GM03348 (cell line): ENCODE measurements around the gene MAP4K4.
A peak's percentile ranks its signal among the peaks of the same experiment; 100 is the strongest.

Experiments
- DNase-seq: peaks from one replicate; pipeline ENCODE4 v3.0.0; 2012; ENCODE audit warnings: low spot score

MAP4K4 gene

DNA sequence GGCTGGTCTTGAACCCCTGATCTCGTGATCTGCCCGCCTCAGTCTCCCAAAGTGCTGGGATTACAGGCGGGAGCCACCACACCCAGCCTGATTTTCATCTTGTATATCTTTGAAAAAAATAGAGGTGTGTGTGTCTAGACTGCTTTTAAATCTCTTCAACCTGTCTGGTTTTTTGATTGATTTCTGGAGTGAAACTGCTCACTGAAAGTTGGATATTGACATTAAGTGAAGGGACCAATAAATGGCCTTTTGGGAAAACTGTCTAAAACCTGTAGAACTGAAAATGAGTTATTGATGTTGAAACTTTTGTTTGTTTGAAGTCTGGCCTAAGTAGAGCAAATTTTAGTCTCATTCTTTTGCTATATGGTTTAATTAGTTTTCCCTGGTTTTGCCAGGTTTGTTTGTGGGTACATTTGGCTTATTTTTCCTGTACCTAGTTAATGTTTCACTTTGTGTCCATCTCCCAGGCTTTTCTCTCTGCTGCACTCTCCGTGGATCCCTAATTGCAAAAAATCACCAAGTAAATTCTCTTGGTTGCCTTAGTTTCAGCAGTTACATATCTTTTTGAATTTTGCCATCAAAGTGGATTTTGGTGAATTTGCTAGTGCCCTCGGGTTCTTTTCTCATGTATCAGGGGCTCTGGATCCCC is 144.3 kb downstream of the MAP4K4 start:
- DNase-seq, result no peak

DNA sequence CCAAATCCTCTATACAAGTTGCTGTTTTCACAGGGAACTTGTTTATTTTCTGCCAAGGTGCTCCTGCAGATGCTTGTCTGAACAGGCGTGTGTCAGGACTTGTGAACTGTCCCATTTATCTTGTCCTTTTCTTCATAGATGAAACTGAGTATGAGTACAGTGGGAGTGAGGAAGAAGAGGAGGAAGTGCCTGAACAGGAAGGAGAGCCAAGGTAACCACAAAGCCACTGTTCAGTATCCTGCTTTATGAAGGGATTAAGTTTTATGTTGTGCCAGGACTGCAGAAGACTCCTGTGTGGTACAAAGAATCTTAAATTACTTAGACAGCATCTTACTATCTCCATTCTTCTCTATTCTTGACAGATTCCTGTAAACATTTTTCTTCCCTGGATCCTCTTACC is 145.0 kb downstream of the MAP4K4 start:
- DNase-seq, result no peak

DNA sequence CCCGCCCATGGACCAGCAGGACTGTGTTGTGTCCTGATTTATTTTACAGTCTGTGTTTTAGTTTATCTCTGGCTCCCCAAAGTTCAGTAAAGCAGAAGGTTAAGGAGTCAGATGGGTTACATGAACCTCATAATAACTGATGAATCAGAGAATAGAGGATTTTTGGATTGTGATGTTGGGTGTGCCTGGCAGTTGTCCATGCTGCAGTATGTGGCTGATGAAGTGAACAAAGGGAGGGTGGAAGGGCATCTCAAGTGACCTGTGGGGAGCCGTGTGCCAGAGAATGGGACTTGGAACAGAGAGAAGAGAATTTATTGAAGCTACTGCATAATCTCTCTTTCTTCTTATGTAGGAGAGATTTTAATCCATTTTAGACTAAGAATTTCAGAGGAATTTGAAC is 145.5 kb downstream of the MAP4K4 start:
- DNase-seq, result peak; percentile 54

DNA sequence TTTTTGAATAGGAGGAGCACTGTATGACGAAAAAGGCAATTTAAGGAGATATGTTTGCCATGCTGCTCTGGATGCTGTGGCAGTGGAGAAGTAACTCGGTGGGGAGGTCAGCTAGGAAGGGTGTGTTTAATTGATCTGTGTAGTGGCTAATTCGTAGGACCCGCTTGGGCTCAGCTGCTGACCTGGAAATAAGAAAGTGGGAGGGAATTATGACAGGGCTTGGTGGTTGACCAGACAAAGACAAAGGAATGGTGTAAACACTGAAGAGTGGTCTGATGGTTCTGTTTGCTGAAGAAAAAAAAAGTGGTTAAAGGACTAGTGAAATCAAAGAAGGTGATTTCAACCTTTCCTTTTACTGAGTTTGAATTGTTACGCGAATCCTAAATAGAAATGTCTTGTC is 146.0 kb downstream of the MAP4K4 start:
- DNase-seq, result no peak

DNA sequence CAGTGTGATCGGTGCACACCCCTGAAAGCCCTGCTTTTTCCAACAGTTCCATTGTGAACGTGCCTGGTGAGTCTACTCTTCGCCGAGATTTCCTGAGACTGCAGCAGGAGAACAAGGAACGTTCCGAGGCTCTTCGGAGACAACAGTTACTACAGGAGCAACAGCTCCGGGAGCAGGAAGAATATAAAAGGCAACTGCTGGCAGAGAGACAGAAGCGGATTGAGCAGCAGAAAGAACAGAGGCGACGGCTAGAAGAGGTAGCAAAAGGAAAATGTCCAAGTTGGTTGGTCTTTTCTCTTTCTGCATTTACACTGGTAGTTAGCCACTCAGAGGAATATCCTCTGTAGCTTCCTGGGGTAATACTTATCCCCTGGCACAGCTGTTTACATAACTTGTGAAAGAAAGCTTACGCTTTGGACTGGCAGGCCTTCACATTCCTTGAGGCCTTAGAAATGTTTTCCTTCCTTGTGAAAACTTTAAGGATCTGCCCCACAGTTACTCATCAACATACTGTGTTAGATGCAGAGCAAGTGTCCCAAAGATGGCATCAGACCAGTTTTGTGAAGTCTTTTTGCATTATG is 146.6 kb downstream of the MAP4K4 start:
- DNase-seq, result peak; percentile 44

DNA sequence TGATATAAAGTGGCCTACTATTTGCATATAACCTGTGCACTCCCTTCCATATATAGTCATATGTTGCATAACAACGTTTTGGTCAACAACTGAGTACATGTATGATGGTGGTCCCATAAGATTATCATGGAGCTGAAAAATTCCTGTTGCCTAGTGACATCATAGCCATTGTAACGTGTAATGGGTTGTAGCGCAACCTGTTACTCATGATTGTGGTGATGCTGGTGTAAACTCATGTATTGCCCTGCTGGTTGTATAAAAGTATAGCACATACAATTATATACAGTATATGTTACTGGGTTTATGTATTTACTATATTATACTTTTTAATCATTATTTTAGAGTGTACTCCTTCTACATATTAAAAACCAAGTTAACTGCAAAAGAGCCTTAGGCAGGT is 149.5 kb downstream of the MAP4K4 start:
- DNase-seq, result no peak

DNA sequence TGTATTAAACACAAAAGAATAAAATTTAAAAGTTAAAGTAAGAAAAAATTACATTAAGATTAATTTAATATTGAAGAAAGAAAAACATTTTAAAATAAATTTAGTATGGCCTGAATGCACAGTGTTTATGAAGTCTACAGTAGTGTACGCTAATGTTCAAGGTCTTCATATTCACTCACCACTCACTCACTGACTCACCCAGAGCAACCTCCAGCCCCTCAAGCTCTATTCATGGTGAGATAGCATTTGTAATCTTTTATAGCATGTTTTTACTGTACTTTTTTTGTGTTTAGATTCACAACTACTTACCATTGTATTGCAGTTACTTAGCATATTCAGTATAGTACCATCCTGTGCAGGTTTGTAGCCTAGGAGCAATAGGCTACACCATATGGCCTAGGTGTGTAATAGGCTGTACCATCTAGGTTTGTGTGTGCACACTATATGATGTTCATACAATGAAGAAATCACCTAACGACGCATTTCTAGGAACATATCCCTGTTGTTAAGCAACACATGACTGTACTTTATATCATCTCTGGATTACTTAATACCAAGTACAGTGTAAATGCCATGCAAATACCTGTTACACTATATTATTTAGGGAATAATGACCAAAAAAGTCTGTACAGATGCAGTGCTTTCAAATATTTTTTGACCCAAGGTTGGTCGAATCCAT is 150.3 kb downstream of the MAP4K4 start:
- no peak for DNase-seq

DNA sequence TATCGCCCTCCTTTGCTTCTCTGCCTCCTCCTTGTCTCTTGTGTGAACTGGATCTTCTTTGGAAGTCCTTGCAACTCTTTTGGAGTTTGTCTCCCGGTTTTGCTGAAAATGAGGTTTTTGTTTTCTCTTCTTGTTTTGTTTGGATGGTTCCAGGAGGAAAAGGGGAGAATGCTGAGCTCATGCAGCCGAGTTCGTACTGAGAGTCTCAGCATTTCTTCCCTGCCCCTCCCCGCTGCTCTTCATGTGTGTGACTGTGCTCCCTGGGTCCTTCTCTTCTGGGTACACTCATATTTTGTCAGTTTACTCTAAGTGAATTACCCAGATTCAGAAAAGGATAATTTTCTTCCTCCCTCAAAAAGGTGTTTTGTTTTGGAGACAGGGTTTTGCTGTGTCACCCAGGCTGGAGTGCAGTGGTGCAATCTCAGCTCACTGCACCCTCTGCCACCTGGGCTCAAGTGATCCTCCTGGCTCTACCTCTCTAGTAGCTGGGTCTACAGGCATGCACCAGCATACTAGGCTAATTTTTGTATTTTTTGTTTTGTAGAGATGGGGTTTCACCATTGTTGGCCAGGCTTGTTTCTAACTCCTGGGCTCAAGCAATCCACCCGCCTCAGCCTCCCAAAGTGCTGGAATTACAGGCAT is 151.4 kb downstream of the MAP4K4 start:
- no peak for DNase-seq

DNA sequence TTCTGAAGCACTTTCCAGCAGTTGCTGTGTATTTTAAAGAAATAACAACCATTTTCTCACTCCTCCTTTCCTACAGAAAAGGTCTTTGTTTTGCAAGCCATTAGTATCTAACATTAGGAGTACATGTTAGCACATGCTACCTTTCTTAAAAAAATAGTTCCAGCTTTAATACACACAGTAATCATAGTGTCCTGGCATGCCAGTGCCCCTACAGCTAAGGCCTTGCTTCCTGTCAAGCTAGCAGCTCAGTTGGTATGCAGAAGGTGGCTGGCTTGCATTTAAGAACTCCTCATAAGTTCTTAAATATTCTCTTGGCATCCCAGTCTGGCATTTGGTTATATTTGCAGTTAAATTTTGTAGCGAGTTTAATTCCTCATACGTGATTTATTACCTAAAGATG is 152.9 kb downstream of the MAP4K4 start:
- DNase-seq, result no peak

DNA sequence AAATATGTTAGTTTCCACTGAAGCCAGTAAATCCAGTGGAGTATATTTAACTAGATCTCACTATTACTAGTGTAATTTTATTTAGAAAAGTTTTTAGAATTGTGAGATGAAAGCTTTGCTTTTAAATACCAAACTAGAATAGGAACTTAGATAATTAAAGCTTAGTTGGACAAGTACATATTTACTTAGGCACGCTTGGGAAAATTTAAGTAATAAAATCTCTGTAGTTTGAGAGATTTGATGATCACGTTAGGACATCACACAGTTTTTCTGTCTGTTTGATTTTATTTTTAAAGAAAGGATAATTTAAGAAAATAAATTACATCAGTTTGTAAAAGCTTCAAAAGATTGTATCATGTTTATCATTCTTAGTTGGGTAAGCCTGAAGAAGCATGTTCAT is 153.5 kb downstream of the MAP4K4 start:
- DNase-seq, result no peak

DNA sequence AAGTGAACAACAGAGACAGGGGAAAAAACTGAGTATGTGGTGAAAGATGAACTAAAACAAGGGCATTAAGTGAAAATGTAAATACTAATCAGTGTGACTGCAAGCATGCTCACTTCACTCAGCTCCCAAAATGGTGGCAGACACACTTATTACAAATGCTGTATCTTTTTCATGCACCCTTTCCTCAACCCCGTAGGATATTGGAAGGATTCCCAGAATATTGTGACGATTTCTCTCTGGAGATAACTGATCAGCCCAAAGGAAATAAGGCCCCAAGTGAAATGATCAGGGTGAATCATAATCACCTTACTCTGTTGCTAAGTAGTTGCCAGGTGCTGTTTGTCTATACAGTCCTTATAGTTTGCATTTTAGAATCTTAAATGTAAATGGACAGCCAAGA is 155.3 kb downstream of the MAP4K4 start:
- no peak for DNase-seq

DNA sequence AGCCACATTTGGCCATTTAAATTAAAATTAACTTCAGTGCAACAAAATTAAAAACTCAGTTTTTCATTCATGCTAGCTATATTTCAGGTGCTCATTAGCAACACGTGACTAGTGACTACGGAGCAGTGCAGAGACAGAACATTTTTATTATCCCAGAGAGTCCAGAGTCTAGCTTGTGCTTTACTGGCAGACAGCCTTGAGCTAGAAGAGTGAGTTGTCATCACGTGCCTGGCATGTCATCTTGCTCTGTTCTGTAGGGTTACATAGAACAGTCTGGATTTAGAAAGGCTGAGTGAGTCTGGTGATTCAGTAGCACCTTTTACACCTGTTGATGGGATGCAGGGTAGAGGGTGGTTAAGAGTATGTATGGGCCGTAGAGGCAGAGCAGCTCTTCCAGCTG is 157.4 kb downstream of the MAP4K4 start:
- no peak for DNase-seq

DNA sequence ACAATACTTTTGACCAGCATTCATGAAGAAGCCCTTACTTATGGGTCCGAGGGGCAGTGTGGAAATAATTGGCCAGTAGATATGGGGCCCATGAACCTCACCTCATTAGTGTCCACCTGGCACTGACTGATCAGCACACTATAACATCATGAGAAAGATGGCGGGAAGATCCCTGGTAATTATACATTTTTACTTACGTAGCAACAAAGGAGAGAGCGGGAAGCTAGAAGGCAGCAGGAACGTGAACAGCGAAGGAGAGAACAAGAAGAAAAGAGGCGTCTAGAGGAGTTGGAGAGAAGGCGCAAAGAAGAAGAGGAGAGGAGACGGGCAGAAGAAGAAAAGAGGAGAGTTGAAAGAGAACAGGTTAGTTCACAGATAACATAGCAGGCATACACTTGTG is 158.3 kb downstream of the MAP4K4 start:
- DNase-seq, result no peak

DNA sequence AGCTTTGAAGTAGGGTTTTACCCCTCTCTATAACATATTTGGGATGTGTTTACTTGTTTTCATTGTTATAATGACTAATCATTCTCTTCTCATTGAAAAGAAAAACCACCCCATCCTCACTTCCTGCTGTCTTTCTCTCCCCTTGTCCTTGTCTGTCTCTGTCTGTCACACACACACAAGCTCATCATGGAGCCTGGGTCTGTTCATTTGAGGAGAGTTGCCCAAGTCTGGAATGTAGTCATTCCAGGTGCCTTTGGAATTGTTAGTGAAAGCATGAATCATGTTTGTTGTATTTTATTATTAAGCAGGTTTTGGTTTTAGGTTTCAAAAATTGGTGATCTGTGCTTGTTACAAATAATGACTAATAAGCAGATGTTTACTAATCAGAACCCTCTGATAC is 160.7 kb downstream of the MAP4K4 start:
- no peak for DNase-seq

DNA sequence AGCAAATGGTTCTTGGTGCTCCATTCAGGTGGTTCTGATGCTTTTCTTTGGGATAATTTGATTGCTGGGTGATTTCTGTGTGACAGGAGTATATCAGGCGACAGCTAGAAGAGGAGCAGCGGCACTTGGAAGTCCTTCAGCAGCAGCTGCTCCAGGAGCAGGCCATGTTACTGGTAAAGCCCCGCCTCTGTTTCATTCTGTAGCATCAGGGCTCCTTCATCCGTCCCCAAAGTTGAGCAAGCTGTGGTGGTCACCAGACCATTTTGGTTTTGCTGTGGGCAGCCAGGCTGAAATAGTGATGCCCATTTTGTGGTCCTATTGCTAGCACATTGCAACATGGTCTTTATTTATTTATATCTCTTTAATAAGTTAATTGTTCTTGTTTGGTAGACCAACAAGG is 161.4 kb downstream of the MAP4K4 start:
- no peak for DNase-seq

DNA sequence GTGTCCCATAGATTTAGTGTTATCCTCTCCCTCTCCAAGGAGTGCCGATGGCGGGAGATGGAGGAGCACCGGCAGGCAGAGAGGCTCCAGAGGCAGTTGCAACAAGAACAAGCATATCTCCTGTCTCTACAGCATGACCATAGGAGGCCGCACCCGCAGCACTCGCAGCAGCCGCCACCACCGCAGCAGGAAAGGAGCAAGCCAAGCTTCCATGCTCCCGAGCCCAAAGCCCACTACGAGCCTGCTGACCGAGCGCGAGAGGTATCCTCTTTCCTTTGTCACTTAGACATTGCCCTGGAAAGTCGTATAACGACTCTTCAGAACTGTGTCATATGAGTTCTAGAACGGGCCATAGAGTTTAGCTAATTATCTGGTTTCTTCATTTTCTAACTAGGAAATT is 162.1 kb downstream of the MAP4K4 start:
- DNase-seq, result no peak

DNA sequence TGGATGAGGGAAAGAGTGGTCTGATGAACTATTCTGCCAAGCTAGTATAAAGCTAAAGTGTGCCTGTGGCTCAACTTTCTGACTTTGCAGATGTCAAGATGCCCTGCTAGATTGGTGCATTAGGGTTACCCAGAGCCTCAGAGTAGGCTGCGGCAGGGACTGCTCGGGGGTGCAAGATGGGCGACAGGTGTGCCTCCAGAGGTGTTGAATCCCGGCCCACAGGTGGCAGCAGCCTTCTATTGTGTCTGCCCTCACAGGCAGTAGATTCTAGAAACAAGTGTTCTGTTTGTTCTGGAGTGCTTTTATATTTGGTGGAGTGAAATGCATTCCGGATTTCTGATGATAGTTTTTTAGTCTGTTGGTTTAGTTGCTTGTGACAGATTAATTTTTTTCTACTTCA is 162.7 kb downstream of the MAP4K4 start:
- no peak for DNase-seq

DNA sequence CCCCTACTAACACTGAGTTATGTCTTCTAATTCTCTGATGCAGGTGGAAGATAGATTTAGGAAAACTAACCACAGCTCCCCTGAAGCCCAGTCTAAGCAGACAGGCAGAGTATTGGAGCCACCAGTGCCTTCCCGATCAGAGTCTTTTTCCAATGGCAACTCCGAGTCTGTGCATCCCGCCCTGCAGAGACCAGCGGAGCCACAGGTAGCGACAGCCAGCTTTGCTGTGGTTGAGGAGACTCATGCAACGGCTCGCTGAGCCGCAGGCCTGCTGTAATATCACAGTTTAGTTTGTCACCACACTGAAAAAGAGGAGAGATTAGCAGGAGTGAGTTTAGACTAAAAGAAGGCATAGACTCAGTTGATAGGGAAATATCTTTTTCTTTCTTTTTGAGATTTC is 163.3 kb downstream of the MAP4K4 start:
- no peak for DNase-seq

DNA sequence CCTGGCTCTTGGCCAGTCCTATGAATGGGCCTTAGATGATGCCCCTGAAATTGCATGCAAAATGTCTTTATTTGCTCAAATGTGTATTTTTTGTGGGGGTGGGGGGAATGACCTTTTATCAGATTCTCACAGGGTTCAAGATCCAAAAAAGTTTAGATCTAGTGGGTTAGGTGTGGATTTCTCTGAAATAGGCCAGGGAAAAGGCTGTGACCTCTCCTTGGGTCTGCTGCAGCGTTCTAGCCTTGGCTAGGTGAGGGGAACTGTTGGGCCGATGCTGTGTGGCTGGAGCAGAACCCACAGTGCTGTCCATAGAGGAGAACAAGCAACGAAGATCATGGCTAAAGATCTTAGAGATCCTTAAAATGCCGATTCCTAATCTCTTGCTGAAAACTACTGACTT is 163.9 kb downstream of the MAP4K4 start:
- DNase-seq, result no peak

DNA sequence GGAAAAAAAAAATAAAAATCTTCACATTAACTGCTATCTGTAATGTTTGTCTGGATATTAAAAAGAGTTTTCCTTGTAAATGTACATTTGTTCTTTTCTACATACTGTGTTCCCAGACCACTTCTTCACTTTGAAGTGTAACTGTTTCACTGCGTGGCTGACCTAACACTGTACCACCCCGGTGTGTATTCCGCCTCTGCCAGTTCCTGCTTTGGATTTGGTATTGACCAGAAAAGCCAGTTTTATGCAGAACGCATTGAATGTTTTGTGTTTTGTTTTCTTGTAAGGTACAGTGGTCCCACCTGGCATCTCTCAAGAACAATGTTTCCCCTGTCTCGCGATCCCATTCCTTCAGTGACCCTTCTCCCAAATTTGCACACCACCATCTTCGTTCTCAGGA is 166.0 kb downstream of the MAP4K4 start:
- no peak for DNase-seq

DNA sequence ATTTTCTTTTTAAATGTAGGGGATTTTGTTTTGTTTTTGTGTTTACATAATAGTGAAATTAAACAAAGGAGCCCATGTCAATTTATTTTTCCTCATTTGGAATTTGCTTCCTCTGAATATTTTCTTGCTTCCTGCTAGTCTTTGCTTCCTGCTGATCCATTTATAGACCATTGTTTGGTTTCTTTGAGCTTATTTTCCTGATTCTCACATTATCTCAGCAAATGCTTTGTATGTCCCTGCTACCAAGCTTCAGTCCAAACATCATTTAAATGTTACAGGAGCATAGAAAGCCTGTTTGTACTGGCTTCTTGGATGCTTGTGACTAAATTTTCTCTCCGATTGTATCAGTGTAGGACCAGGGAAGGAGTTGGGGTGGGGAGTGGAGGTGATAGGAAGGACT is 166.9 kb downstream of the MAP4K4 start:
- DNase-seq, result no peak

DNA sequence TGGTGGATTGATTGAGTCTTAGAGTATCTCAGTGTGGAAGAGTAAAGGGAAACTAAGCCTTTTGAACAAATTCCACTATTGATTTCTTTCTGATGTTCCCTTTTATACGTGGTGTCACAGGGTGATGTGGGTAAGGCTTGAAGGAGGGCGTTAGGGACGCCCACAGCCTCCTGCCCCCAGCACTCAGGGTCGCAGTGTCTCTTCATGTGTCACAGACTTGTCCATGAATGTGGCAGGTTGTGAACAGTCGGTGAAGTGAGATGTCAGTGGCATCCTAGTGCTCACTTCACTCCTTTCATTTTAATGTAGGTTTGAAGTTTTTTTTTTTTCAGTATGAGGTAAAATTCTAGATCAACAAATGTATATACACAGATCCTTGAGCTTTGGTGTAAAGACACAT is 171.0 kb downstream of the MAP4K4 start:
- no peak for DNase-seq

DNA sequence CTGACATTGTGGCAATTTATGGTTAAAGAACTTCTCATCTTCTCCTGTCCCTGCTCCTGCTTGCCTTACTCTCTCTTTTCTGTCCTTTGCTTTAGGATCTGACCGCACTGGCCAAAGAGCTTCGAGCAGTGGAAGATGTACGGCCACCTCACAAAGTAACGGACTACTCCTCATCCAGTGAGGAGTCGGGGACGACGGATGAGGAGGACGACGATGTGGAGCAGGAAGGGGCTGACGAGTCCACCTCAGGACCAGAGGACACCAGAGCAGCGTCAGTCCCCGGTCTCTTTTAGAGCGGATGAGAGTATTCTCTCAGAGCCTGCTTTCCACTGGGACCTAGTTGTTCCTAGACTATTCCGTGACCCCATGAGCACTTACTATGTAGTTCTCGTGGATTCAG is 172.0 kb downstream of the MAP4K4 start:
- no peak for DNase-seq
